HepG2 (cell line): Measurements from ENCODE around the gene ANKS4B. TPM values are rescaled to one million over a fixed set of nuclear protein-coding genes. Genes with fewer than 3 reads are reported as not detected.

Experiments
- ARID4A ChIP-seq: sonication (generic); formaldehyde crosslinking; IDR thresholded peaks from 2 replicates; pipeline ENCODE4 v1.5.0; 2020; ENCODE audit warnings: mild to moderate bottlenecking, missing genetic modification reagents, borderline replicate concordance
- ETV6 ChIP-seq: sonication (generic); formaldehyde crosslinking; conservative IDR thresholded peaks from 2 replicates; pipeline ENCODE4 v1.4.0; 2020; ENCODE audit warnings: missing genetic modification reagents
- FOXP4 ChIP-seq: sonication (generic); formaldehyde crosslinking; IDR thresholded peaks from 2 replicates; pipeline ENCODE4 v1.4.0; 2020; ENCODE audit warnings: missing genetic modification reagents
- PLRG1 ChIP-seq: fragments of 450-650 bp; conservative IDR thresholded peaks from 2 replicates; pipeline ENCODE4 v1.6.1; 2016
- RAD21 ChIP-seq: fragments of 450-650 bp; formaldehyde crosslinking; IDR thresholded peaks from 2 replicates; pipeline ENCODE4 v1.5.0; 2020; ENCODE audit warnings: mild to moderate bottlenecking
- RARG ChIP-seq: sonication (generic); formaldehyde crosslinking; IDR thresholded peaks from 2 replicates; pipeline ENCODE4 v1.4.0; 2020; ENCODE audit warnings: low read depth, mild to moderate bottlenecking, missing genetic modification reagents
- SNAPC2 ChIP-seq: sonication (generic); formaldehyde crosslinking; IDR thresholded peaks from 2 replicates; pipeline ENCODE4 v1.8.1; 2022; ENCODE audit warnings: mild to moderate bottlenecking, missing genetic modification reagents
- ZBTB3 ChIP-seq: sonication (generic); formaldehyde crosslinking; IDR thresholded peaks from 2 replicates; pipeline ENCODE4 v1.4.0; 2020; ENCODE audit warnings: low read depth, mild to moderate bottlenecking, moderate library complexity, missing genetic modification reagents, borderline replicate concordance
- ZBTB33 ChIP-seq: sonication (generic); formaldehyde crosslinking; IDR thresholded peaks from 2 replicates; pipeline ENCODE4 v1.4.0; 2020; ENCODE audit warnings: missing genetic modification reagents
- ZFY ChIP-seq: sonication (generic); formaldehyde crosslinking; IDR thresholded peaks from 2 replicates; pipeline ENCODE4 v1.4.0; 2020; ENCODE audit warnings: missing genetic modification reagents
- ZNF143 ChIP-seq: sonication (generic); formaldehyde crosslinking; IDR thresholded peaks from 2 replicates; pipeline ENCODE4 v1.4.0; 2020; ENCODE audit warnings: missing genetic modification reagents
- ZNF441 ChIP-seq: sonication (generic); formaldehyde crosslinking; IDR thresholded peaks from 2 replicates; pipeline ENCODE4 v1.7.0; 2021; ENCODE audit warnings: missing genetic modification reagents, borderline replicate concordance
- ZNF512 ChIP-seq: sonication (generic); formaldehyde crosslinking; IDR thresholded peaks from 2 replicates; pipeline ENCODE4 v1.4.0; 2020; ENCODE audit warnings: mild to moderate bottlenecking, missing genetic modification reagents
- ZNF567 ChIP-seq: sonication (generic); formaldehyde crosslinking; IDR thresholded peaks from 2 replicates; pipeline ENCODE4 v1.8.1; 2023; ENCODE audit warnings: mild to moderate bottlenecking, missing genetic modification reagents, borderline replicate concordance
- ZNF576 ChIP-seq: sonication (generic); formaldehyde crosslinking; IDR thresholded peaks from 2 replicates; pipeline ENCODE4 v1.4.0; 2020; ENCODE audit warnings: mild to moderate bottlenecking, missing genetic modification reagents
- ZNF7 ChIP-seq: IDR thresholded peaks from 2 replicates; pipeline ENCODE4 v1.6.1; 2016; ENCODE audit warnings: missing biosample characterization, missing genetic modification reagents
- ZSCAN12 ChIP-seq: sonication (generic); formaldehyde crosslinking; IDR thresholded peaks from 2 replicates; pipeline ENCODE4 v1.9.0; 2021; ENCODE audit warnings: mild to moderate bottlenecking, missing genetic modification reagents
- ZXDC ChIP-seq: sonication (generic); formaldehyde crosslinking; IDR thresholded peaks from 2 replicates; pipeline ENCODE4 v1.5.0; 2020; ENCODE audit warnings: mild to moderate bottlenecking, missing genetic modification reagents
- polyA plus RNA-seq, 8 experiments: library from polyadenylated mRNA; depleted of rRNA in 3 of 8; stranded (reverse) in 7 of 8; unstranded in 1 of 8; fragments of >200 nt; fragmentation: Illumina TruSeq in 4 of 8; extraction: Trizol in 4 of 8; gene quantifications; 2 replicates each; pipeline versions ENCODE4 v1.2.1 to v1.2.3, GENCODE V29; 2011 to 2016; ENCODE audit warnings: low read depth in 4 of 8, missing spikeins in 1 of 8, mixed read lengths in 1 of 8; ENCODE audit not compliant: insufficient read depth in 1 of 8
- total RNA-seq, 5 experiments: library from RNA; depleted of rRNA; stranded (reverse); fragments of >200 nt; fragmentation: Illumina TruSeq; extraction: Trizol; gene quantifications; 2 replicates each; pipeline ENCODE4 v1.2.3, GENCODE V29; 2016; ENCODE audit warnings: low read depth in 1 of 5

ANKS4B gene
- total and polyA plus RNA-seq, 2 of the 13 experiments (the other 11 are each of a cell fraction or from before 2014, with no cell fraction given) = 6.5 to 30.0 TPM

- no peak for TF ChIP-seq ZNF512
- TF ChIP-seq ZNF143 (CRISPR knock-in tag) = no peak
- TF ChIP-seq FOXP4 (CRISPR knock-in tag) = peak; percentile 65
- TF ChIP-seq ZBTB33 = no peak
- no peak for TF ChIP-seq RAD21 (CRISPR knock-in tag)
- no peak for TF ChIP-seq ZSCAN12 (CRISPR knock-in tag)
- TF ChIP-seq ETV6 (CRISPR knock-in tag) = no peak
- TF ChIP-seq ZNF567 (CRISPR knock-in tag) = no peak
- TF ChIP-seq ZBTB3 (CRISPR knock-in tag) = no peak
- TF ChIP-seq ARID4A (CRISPR knock-in tag) = peak; percentile 44; the same call in 1 of the 2 replicates
- TF ChIP-seq ZNF441 (CRISPR knock-in tag) = no peak; the same call in 1 of the 2 replicates
- no peak for TF ChIP-seq ZXDC (CRISPR knock-in tag)
- TF ChIP-seq PLRG1 = no peak
- TF ChIP-seq RARG (CRISPR knock-in tag) = no peak
- peak; percentile 15; the same call in 1 of the 2 replicates for TF ChIP-seq ZFY (CRISPR knock-in tag)
- TF ChIP-seq ZNF576 (CRISPR knock-in tag) = no peak
- TF ChIP-seq ZNF7 (CRISPR knock-in tag) = no peak
- no peak for TF ChIP-seq SNAPC2 (CRISPR knock-in tag)
These were observed 47.2 kb upstream of the ANKS4B start (continued) for GRCh38 chr16:21186326-21186691.
